ENCODE data around the gene FAM83B. TPM values are rescaled to one million over a fixed set of nuclear protein-coding genes. Genes with fewer than 3 reads are reported as not detected.

Gene FAM83B
- total RNA-seq, 1 donor from 2014 or later: 40.3 TPM

GRCh38 chr6:54988576-54988975 is 142.0 kb downstream of the FAM83B start:
- DNase-seq (ENCODE audit: low read depth): peak; percentile 59
- TF ChIP-seq CTCF (IDR thresholded peaks at IDR 0.05; ENCODE audit: insufficient read depth, low read length, severe bottlenecking): no peak
- Histone ChIP-seq H3K4me3 (ENCODE audit: low read depth, low read length) (no peak overlapping the region), H3K36me3 (ENCODE audit: control insufficient read depth, insufficient read depth, low read length) (no peaks in the 10 kb centered on the region), H3K27me3 (ENCODE audit: control insufficient read depth, insufficient read depth, low read length) (no peaks in the 10 kb centered on the region)
- no peak for FAIRE-seq

GRCh38 chr6:54990001-54990400 is 143.4 kb downstream of the FAM83B start:
- H3K4me3 ChIP-seq (ENCODE audit: low read depth, low read length): no peak overlapping the region
- DNase-seq (ENCODE audit: low read depth) (peak; percentile 70), FAIRE-seq (no peak)
- no peaks in the 10 kb centered on the region for H3K36me3 ChIP-seq (ENCODE audit: control insufficient read depth, insufficient read depth, low read length)
- H3K27me3 ChIP-seq (ENCODE audit: control insufficient read depth, insufficient read depth, low read length): no peaks in the 10 kb centered on the region
- TF ChIP-seq CTCF (IDR thresholded peaks at IDR 0.05; ENCODE audit: insufficient read depth, low read length, severe bottlenecking): no peak
